GM19099 (cell line): Measurements from ENCODE around the gene PTPRN.

Source experiments
- POLR2A ChIP-seq: IDR thresholded peaks from 3 replicates; pipeline ENCODE4 v1.6.1; 2011; ENCODE audit warnings: low read depth; ENCODE audit not compliant: insufficient read length; ENCODE audit errors: extremely low read depth

The PTPRN gene

DNA sequence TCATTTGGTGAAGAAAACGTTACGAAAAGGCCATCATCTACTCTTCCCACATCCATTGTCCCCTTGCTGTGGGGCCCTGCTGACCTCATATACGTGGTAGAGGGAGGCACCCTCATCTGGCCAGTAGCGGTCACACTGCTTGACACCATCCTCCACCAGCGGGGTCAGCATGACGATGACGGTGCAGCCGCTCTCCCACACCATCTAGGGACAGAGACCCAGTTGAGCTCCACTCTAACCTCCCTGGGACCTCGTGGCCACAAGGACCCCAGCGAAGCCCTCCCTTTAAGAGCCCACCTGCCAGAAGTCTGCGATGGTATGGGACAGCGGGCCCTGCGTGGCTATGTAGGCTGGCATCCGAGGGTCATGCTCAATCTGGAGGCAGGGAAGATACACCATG lies 13.1 kb downstream of the PTPRN start:
- no peak for TF ChIP-seq POLR2A

DNA sequence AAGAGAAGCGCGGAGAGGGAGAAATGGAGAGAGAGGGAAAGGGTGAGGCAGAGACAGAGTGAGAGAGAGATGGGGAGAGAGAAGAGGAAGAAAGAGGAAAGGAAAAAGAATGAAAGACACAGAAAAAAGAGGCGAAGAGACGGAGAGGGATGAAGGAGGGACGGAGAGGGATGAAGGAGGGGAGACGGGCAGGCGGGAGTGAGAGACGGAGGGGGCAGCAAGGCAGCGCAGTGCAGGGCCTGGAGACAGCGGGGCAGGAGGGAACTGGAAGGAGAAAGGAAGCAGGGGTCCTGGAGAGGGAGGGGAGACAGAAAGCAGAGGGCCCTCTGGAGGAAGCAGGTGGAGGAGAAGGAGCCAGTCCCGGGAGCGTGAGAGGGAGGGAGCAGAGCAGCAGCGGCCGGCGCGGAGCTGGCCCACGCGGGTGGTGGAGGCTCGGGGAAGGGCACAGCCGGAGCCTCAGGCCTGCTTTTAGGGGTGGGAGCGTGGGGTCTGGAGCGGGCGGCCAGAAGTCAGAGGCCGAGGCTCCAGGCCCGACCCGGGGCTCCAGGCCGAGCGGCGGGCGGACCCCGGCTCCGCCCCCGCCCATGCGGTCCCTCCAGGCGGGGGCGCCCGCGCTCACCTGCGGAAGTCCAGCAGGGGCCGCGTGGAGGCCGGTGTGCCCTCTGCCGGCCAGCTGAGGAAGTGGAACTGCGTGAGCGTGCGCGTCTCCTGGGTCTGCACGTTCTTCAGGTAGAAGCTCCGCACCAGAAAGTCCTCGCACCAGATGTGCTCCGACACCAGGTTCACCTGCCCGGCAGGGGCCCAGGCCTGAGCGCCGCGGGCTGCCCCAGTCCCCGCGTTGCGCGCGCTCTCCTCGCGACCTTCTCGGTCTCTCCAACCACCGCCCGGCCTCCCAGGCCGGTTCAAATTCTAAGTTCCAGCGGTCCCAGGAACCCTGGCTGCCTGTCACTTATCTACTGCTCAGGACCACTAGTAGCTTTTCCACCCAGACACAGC lies 14.5 kb downstream of the PTPRN start:
- peak; percentile 81 for TF ChIP-seq POLR2A

DNA sequence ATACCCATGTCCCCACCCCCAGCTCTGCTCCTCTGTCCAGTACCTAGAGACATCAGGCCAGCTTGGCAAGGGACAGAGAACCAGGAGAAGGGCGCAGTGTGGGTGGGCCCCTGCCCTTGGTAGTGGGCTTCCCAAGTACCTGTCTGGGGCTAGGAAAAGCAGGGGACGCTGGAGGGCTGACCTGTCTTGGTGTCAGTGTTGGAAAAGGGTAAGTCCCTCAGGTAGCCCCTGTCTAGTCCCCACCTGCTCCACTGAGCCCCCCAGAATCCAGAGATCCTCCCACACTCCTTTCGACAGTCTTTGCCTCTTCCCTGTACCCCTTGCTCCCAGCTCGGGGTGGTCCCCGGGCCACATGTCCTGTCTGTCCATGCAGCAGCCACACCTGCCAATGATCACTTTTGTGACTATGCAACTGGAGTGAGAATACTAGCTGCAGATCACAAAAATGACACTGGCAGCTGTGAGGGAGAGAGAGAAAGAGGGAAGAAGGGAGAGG lies 15.4 kb downstream of the PTPRN start:
- no peak for TF ChIP-seq POLR2A

DNA sequence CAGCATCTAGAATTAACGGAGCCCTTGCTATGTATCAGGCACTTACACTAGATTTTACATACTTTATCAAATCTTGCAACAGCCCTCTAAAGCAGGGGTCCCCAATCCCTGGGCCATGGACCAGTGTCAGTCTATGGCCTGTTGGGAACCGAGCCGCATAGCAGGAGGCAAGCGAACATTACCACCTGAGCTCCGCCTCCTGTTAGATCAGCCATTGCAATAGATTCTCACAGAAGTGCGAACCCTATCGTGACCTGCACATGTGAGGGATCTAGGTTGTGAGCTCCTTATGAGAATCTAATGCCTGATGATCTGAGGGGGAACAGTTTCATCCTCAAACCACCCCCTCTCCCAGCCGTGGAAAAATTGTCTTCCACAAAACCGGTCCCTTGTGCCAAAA lies 16.6 kb downstream of the PTPRN start:
- no peak for TF ChIP-seq POLR2A

DNA sequence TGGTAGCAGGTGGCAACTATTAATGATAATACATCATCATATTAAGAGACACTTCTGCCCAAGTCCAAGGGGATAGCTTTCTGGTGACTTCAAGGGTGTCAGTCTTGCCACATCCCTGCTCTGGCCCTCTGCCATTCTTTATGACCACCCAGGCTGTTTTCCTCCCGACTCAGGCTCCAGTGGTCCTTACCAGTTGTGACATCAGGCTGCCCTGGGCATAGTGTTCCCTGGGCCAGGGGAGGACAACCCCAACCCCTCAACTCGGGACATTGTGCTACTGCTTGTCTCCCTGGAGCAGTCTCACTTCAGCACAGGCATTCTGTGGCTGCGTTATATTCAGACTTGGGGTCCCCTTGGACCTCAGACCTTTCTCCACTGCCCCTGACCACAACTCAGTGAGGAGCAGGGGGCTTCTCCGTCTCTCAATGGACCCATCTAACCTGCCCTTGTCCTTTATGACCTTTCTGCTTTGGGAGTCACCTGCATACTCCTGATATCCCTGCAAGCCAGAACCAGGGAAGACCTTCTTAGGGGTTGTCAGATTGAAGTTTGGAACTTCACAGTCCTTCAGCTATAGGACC lies 17.2 kb downstream of the PTPRN start:
- TF ChIP-seq POLR2A, result no peak

DNA sequence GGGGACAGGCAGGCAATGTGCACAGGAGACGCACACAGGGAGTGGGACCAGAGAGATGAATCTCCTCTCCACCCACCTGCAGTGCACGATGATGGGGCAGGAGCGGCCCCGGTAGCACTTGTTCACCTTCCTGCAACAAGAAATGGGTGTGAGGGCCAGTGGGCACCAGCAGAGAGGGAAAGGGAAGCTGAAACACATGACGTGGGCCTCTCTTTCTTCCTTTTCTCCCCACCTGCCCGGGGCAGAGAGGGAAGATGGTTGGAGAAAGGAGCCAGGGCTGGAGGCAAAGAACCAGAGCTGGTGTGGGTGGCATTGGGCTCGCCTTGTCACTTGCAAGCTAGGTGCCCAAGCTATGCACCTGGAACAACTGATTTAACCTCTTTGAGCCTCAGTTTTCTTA lies 17.8 kb downstream of the PTPRN start:
- no peak for TF ChIP-seq POLR2A

DNA sequence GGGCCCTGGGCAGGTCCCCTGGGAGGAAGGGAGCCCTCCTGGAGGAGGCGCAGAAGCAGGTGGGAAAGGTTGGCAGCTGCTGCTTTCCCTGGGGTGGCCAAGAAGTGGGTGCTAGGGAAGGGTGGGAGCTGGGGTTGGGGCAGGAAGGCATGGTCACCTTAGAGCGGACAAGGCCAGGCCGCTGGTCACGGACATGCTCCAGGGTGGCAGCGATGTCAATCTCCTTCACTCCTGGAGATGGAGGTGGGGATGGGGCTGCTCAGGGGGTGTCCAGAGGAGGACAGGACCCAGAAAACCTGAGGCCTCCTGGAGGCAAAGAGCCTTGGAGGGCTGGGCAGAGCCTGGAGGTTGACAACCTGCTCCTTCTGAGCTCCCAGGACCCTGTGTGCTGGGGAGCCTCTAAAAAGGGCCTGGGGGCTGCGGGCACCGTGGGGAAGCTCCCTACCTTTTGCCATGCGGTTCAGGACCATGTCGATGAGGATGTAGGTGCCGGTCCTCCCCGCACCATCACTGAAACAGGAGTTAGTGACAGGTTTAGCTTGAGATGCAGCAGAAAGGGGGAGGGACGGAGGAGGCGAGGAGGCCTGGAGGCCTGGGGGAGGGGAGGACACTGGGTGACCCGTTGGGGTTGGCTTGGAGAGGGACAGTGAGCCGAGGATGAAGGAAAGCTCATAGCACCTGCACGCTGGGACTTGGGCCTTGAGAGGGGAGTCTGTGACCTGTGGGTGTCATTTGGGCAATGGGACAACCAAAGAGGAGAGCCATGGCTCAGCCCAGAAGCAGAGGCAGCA lies 18.6 kb downstream of the PTPRN start:
- TF ChIP-seq POLR2A, result no peak

DNA sequence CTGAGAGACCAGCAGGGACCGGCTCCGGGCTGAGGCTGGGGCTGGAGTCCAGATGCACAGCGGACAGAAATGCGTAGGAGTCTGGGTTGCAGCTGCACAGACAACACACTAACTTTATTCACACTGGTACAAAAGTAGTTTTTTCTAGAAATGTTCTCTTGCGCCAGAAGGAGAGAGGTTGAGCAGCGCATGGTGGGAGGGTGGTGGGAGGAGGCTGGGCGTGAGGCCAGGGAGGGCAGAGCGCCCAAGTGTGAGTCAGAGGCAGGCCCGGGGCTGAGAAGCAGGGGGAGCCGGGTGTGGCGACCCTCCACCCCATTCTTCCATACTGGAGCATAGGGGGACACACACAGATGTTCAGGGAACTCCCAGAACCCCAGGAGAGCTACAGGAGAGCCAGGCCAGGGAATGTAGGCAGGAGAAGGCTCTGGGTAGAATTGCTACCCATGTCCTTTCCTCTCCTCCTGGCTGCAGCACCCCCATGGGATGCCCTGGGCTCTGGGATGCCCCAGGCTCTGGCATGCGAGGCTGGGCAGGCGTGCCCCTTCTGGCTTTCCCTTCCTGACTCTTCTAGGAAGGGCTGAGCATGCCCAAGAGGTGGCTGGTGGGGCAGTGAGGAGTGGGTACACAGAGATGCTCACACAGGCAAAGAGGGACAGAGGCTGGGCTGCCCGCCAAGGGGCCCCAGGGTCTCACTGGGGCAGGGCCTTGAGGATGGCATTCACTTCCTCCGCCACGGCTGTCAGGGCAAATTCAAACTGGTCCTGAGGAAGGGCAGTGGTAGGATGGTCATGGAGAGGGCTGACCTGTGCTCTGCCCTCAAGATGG lies 19.5 kb downstream of the PTPRN start:
- no peak for TF ChIP-seq POLR2A

DNA sequence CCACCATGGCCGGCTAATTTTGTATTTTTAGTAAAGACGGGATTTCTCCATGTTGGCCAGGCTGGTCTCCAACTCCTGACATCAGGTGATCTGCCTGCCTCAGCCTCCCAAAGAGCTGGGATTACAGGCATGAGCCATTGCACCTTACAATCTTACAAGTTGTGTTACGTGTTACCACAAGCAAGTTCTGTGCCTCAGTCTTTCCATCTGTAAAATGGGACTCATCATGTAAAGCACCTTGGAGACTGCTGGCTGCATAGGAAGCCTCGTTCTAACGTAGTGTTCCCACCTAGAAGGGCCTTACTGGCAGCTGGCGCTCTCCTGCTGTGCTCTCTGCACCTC lies 20.0 kb downstream of the PTPRN start:
- no peak for TF ChIP-seq POLR2A

DNA sequence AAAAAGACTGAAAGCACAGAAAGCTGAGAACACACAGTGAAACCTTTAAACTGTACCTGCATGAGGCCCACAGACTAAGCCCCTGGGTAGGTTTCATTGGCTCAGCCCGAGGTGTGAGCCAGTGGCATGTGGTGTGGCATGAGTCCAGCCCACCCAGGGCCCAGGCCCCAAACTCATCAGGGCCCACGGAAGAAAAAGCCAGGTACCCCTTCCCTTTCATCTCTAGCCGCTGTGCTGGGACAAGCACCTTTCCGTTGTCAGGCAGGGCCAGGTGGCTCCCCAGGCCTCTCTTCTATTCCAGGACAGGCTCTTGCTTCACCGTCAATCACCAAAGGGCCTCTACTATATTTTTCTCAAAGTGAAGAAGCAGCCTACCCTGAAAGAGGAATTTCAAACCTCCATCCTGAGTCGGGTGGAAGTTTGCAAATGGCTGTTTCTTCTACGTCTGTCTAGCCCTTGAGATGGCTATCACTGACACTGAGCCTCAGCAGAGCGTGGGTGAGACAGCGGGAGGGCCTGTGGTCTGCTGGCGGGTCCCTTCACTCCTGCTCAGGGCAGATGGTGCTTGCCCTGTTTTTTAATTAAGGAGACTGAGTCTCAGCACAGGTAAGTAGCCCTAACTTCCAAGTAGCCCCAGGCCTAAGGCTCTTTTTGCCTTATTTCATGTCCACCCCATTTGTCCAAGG lies 21.5 kb downstream of the PTPRN start:
- no peak for TF ChIP-seq POLR2A

DNA sequence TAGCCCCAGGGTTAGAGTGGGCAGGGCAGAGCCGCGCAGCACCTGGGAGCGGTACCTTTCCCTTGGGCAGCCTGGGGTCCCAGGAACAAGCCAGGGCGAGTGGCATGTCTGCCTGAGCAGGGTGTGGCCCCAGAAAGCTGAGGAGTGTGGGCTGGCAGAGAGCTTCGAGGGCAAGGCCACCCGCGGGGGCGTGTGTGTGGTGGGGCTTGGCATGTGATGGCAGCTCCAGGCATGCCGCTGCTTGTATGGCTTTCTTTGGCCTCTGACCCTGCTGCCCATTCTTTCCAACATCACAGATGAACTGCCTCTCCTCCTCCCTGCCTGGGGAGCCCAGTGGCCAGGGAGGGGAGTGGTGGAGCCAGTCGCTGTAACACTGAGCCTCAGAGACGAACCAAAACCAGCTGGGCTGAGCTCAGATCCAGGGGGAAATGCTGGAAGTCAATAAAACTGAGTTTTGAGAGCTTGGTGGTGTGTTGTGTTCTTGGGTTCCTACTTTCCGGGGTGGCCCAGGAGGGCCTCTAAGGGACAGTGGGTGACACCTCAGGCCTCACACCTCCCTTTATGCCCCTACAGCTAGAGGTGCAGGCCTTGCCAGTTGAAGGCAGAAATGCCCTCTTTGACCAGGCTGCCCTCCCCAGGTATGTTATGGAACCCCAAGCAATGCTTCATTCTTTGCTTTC lies 22.6 kb downstream of the PTPRN start:
- no peak for TF ChIP-seq POLR2A

DNA sequence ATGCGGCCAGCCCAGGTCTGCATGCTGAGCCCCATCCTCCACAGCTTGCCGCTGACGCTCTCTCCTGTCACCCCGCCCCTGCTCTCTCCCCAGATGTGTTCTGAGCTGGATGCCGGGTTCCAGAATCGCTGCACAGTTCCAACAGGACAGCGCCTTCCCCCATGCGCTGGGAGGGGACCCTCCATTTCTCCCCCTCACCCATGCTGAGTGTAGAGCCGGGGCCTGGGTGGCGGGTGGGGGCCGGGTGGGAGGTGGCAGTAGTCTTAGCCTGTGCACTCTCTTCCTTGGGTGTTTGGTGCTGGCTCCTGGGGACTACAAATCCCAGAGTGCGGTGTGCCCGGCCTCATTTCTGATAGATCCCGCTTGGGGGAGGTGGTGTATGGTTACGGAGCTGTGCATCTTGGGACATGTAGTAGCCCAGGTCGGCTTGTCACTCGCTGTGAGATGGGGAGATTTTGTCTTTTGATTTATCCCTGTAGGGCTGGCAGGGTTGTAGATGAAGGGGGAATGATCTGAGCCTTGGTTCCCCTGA lies 23.2 kb downstream of the PTPRN start:
- no peak for TF ChIP-seq POLR2A

DNA sequence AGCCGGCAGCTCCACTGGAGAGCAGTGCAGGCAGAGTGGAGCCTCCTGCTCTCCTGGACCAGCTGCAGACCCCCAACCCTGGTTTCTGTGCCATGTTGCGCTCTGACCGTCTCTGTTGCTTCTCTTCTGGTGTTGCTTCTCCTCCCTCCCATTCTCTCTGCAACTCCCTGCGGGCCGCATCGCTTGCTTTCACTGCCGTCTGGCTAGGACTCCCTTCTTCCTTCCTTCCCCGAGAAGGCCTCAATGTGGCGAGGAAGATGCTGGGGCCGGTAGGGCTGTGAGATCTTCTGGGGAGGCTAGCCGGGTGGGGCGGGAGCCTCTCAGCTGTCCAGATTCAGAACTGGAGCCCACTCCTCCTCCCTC lies 23.8 kb downstream of the PTPRN start:
- no peak for TF ChIP-seq POLR2A

DNA sequence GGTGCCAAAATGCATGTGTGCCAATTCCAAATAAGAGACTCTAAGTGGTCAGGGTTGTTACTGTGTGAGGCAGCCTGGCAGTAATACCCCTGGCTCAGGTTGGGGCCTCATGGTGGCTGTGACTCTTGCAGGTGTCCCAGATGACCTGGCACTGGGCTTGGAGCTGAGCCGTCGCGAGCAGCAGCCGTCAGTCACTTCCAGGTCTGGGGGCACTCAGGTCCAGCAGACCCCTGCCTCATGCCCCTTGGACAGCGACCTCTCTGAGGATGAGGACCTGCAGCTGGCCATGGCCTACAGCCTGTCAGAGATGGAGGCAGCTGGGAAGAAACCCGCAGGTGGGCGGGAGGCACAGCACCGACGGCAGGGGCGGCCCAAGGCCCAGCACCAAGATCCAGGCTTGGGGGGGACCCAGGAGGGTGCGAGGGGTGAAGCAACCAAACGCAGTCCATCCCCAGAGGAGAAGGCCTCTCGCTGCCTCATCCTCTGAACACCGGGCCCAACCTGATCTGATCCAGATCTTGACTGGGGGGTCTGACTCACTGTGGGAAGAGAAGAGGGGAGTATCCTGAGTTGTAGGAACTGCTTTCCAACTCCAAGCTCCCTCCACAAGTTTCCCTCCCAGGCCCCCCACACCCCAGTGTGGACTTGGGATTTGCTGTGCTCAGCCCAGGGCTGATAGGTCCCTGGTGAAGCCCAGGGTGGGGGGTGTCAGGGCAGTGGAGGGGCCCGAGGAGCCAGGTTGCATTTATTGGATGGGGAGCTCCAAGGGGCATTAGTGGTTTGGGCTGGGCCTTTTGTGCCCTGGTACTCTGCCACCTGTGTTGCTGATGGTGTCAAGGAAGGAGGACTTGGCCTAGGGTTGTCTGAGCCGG lies 24.5 kb downstream of the PTPRN start:
- TF ChIP-seq POLR2A, result no peak
